ENCODE measurements around the gene PTBP2.

- TF ChIP-seq, protein P1, sequence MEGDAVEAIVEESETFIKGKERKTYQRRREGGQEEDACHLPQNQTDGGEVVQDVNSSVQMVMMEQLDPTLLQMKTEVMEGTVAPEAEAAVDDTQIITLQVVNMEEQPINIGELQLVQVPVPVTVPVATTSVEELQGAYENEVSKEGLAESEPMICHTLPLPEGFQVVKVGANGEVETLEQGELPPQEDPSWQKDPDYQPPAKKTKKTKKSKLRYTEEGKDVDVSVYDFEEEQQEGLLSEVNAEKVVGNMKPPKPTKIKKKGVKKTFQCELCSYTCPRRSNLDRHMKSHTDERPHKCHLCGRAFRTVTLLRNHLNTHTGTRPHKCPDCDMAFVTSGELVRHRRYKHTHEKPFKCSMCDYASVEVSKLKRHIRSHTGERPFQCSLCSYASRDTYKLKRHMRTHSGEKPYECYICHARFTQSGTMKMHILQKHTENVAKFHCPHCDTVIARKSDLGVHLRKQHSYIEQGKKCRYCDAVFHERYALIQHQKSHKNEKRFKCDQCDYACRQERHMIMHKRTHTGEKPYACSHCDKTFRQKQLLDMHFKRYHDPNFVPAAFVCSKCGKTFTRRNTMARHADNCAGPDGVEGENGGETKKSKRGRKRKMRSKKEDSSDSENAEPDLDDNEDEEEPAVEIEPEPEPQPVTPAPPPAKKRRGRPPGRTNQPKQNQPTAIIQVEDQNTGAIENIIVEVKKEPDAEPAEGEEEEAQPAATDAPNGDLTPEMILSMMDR (conservative IDR thresholded peaks at IDR 0.05; ENCODE audit: low read length), result no peak
- TF ChIP-seq EZH2phosphoT487 (IDR thresholded peaks at IDR 0.05; ENCODE audit: borderline replicate concordance, low read depth, low read length), result no peak
Measured at GRCh38 chr1:96684744-96685143, 36.8 kb upstream of the PTBP2 start.
